ENCODE data around the gene SESN1. TPM values are rescaled to one million over a fixed set of nuclear protein-coding genes. Genes with fewer than 3 reads are reported as not detected.
"Not testable (repeated sequence)": the region's sequence is repeated elsewhere in the genome, so short reads cannot be mapped to it uniquely, and the experiment has no call there.

The SESN1 gene
- total and polyA plus RNA-seq, 10 donors = 26.8 to 115 (median 59.6) TPM

DNA sequence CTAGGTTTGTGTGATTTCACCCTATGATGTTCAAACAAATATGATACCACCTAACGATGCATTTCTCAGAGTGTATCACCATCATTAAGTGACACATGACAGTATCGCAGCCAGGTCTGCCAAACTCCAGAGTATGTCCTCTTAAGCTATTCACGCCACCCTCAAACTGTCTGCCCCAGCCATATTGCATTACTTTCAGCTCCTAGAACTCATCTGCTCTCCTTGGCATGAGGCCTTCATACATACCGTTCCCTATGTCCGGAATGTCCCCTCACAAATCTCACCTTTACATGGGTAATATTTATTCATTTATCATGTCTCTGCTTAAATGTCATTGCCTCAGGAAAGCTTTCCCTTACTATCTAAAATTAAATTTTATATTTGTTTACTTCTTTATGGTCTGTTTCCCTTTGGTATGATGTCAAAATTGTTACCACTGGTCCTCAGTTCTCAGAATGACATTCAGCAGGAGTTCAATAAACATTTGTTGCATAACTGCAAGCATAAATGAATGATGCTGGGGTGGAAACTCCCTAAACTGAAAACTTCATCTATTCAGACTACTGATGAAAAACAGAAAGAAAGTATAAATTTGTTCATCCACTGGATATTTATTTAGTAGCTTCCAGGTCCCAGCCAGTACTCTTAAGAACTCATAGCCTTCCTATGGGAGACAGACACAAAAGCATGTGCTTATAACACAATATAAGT, 3.2 kb downstream of the SESN1 start:
- Histone ChIP-seq H3K4me3 (peak overlapping the region in 6 of 8 donors; percentile 12 to 84 (median 72)), H3K27me3 (replicated peaks in 1 of 7) (no peaks in the 10 kb centered on the region), H3K36me3 (no peaks in the 10 kb centered on the region), H3K4me1 (peaks cover 32 to 79% (median 64%) of the 10 kb centered on the region in 6 donors), H3K27ac (no peak overlapping the region), H3K9me3 (no peaks in the 10 kb centered on the region)
- no peak for DNase-seq
- intact Hi-C loops (cut with DNase I; ENCODE audit: low total_unique reads) = no loop called here
- WGBS, 5 donors = 92 to 98% (median 96%) methylated on average over 5 of the region's 5 CpGs
- TF ChIP-seq POLR2AphosphoS5 (IDR thresholded peaks at IDR 0.05) = no peak
- no peak for TF ChIP-seq CTCF (IDR thresholded peaks at IDR 0.05 in 8 of 11, conservative IDR thresholded peaks at IDR 0.05 in 3 of 11)

- H3K36me3 ChIP-seq = peaks cover 0 to 15% (median 0%) of the 10 kb centered on the region in 6 donors
- TF ChIP-seq POLR2AphosphoS5 (IDR thresholded peaks at IDR 0.05) = no peak
- TF ChIP-seq POLR2A (IDR thresholded peaks at IDR 0.05) = no peak
- no peak for TF ChIP-seq CTCF (IDR thresholded peaks at IDR 0.05 in 8 of 11, conservative IDR thresholded peaks at IDR 0.05 in 3 of 11)
- H3K27ac ChIP-seq = no peak overlapping the region
- H3K27me3 ChIP-seq (replicated peaks in 1 of 7) = no peaks in the 10 kb centered on the region
- peaks cover 25 to 67% (median 55%) of the 10 kb centered on the region in 6 donors for H3K4me1 ChIP-seq
- DNase-seq = no peak
- 66 to 94% (median 91%) methylated on average over 1 of the region's 1 CpG for WGBS, 5 donors
- H3K4me3 ChIP-seq = no peak overlapping the region
- no peaks in the 10 kb centered on the region for H3K9me3 ChIP-seq
- intact Hi-C loops (cut with DNase I; ENCODE audit: low total_unique reads) = no loop called here
Observed at GRCh38 chr6:109088995-109089394, 5.7 kb downstream of the SESN1 start.

- no peak for DNase-seq
- H3K4me3 ChIP-seq = no peak overlapping the region
- TF ChIP-seq POLR2AphosphoS5 (IDR thresholded peaks at IDR 0.05) = no peak
- WGBS, 5 donors = 79 to 94% (median 83%) methylated on average over 5 of the region's 5 CpGs
- no peaks in the 10 kb centered on the region for H3K27me3 ChIP-seq (replicated peaks in 1 of 7)
- peaks cover 22 to 55% (median 44%) of the 10 kb centered on the region in 6 donors for H3K4me1 ChIP-seq
- no peak overlapping the region for H3K27ac ChIP-seq
- H3K36me3 ChIP-seq = peaks cover 0 to 15% (median 0%) of the 10 kb centered on the region in 6 donors
- no peaks in the 10 kb centered on the region for H3K9me3 ChIP-seq
- intact Hi-C loops (cut with DNase I; ENCODE audit: low total_unique reads) = no loop called here
Observed at GRCh38 chr6:109087661-109088264, 6.9 kb downstream of the SESN1 start.

GRCh38 chr6:109084146-109084545, 10.5 kb downstream of the SESN1 start:
- WGBS, 5 donors = 93 to 95% (median 95%) methylated on average over 8 of the region's 8 CpGs
- DNase-seq; intact Hi-C loops (cut with DNase I; ENCODE audit: low total_unique reads): not testable (repeated sequence)

DNA sequence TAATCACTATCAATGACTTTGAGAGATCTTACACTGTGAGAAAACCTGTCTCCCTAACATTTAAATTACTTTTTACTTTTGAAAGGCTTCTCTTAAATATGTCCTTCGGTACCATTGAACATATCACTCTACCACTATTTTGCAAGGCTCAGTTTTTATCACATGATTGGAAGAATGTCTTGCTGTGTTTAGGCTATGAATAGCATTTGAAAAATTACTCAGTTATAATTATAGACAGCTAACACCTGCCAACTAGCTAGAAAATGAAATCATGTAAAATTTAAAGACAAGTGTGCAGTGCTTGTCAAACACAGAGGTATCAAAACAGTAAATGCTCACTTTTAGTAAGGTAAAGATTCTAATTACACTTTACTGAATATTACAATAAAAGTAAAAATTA, 11.0 kb downstream of the SESN1 start:
- no peak overlapping the region for H3K27ac ChIP-seq
- intact Hi-C loops (cut with DNase I; ENCODE audit: low total_unique reads) = no loop called here
- DNase-seq = no peak
- no peak overlapping the region for H3K4me3 ChIP-seq
- WGBS, 5 donors = 79 to 95% (median 84%) methylated on average over 1 of the region's 1 CpG
- no peak for TF ChIP-seq POLR2A (IDR thresholded peaks at IDR 0.05)
- TF ChIP-seq POLR2AphosphoS5 (IDR thresholded peaks at IDR 0.05) = no peak
- no peak for TF ChIP-seq CTCF (IDR thresholded peaks at IDR 0.05 in 8 of 11, conservative IDR thresholded peaks at IDR 0.05 in 3 of 11)
- no peaks in the 10 kb centered on the region for H3K27me3 ChIP-seq (replicated peaks in 1 of 7)
- H3K9me3 ChIP-seq = no peaks in the 10 kb centered on the region
- H3K4me1 ChIP-seq = peaks cover 0 to 27% (median 8%) of the 10 kb centered on the region in 6 donors
- H3K36me3 ChIP-seq = peaks cover 0 to 15% (median 0%) of the 10 kb centered on the region in 6 donors

More at GRCh38 chr6:109084146-109084545, 10.5 kb downstream of the SESN1 start:
- H3K4me3 ChIP-seq; H3K27me3 ChIP-seq (replicated peaks in 1 of 7); H3K27ac ChIP-seq; H3K9me3 ChIP-seq: not testable (repeated sequence)
- Histone ChIP-seq H3K4me1 (peaks cover 0 to 32% (median 12%) of the 10 kb centered on the region in 6 donors), H3K36me3 (peaks cover 0 to 15% (median 0%) of the 10 kb centered on the region in 6 donors)
